Neuronal stem cell (in vitro differentiated cells): ENCODE data around the gene CDK5RAP3.
"Not testable (repeated sequence)": the region's sequence is repeated elsewhere in the genome, so short reads cannot be mapped to it uniquely, and the experiment has no call there.

ENCODE experiments used
- DNase-seq: peaks from one replicate; pipeline ENCODE4 v3.0.0-alpha.2; 2013; ENCODE audit warnings: low spot score
- H2AFZ ChIP-seq: one replicate; pipeline ENCODE4 v1.6.1; 2013; ENCODE audit warnings: mild to moderate bottlenecking, low read length, inconsistent platforms
- H2AK5ac ChIP-seq: 2 replicates; pipeline ENCODE4 v1.6.1; 2013; ENCODE audit warnings: low read depth, mild to moderate bottlenecking, inconsistent platforms, low read length, moderate library complexity, mixed read lengths
- H2BK120ac ChIP-seq: 2 replicates; pipeline ENCODE4 v1.6.1; 2013; ENCODE audit warnings: low read depth, mild to moderate bottlenecking, inconsistent platforms, low read length, moderate library complexity, mixed read lengths
- H2BK12ac ChIP-seq: one replicate; pipeline ENCODE4 v1.6.1; 2013; ENCODE audit warnings: low read length, inconsistent platforms
- H2BK15ac ChIP-seq: 2 replicates; pipeline ENCODE4 v1.6.1; 2013; ENCODE audit warnings: mild to moderate bottlenecking, low read length, inconsistent platforms, mixed read lengths
- H2BK5ac ChIP-seq: one replicate; pipeline ENCODE4 v1.6.1; 2013; ENCODE audit warnings: inconsistent platforms, mild to moderate bottlenecking, low read length, moderate library complexity
- H3K14ac ChIP-seq: one replicate; pipeline ENCODE4 v1.6.1; 2013; ENCODE audit warnings: low read length, inconsistent platforms
- H3K18ac ChIP-seq: 2 replicates; pipeline ENCODE4 v1.6.1; 2013; ENCODE audit warnings: low read length, inconsistent platforms
- H3K23ac ChIP-seq: 2 replicates; pipeline ENCODE4 v1.6.1; 2013; ENCODE audit warnings: low read depth, mild to moderate bottlenecking, mixed read lengths, low read length, inconsistent platforms; ENCODE audit not compliant: poor library complexity
- H3K27ac ChIP-seq: replicated peaks from 3 replicates; pipeline ENCODE4 v1.5.1; 2013; ENCODE audit warnings: low read length, inconsistent platforms
- H3K27me3 ChIP-seq, 3 experiments: 2 replicates each; pipeline ENCODE4 v1.6.1; 2013; ENCODE audit warnings: low read length in 3 of 3, mild to moderate bottlenecking in 2 of 3, inconsistent platforms in 1 of 3, low read depth in 1 of 3, mixed read lengths in 1 of 3, moderate library complexity in 1 of 3; ENCODE audit not compliant: control insufficient read depth in 3 of 3, insufficient read depth in 3 of 3
- H3K36me3 ChIP-seq, 2 donors: replicated peaks in 1 of 2; 2 replicates each; pipeline ENCODE4 v1.6.1; 2013; ENCODE audit warnings: low read length in 2 of 2; ENCODE audit not compliant: control insufficient read depth in 2 of 2, insufficient read depth in 2 of 2
- H3K4ac ChIP-seq: 2 replicates; pipeline ENCODE4 v1.6.1; 2013; ENCODE audit warnings: inconsistent platforms, mild to moderate bottlenecking, low read length, moderate library complexity
- H3K4me1 ChIP-seq, 2 donors: 1 replicate in 1 of 2; 2 replicates in 1 of 2; pipeline ENCODE4 v1.6.1; 2013; ENCODE audit warnings: low read length in 2 of 2, low read depth in 1 of 2; ENCODE audit not compliant: control insufficient read depth in 2 of 2, insufficient read depth in 1 of 2
- H3K4me2 ChIP-seq: one replicate; pipeline ENCODE4 v1.6.1; 2013; ENCODE audit warnings: mild to moderate bottlenecking, low read length, inconsistent platforms; ENCODE audit not compliant: insufficient read depth, poor library complexity, severe bottlenecking
- H3K4me3 ChIP-seq, 2 donors: 2 replicates each; pipeline ENCODE4 v1.5.1; 2013; ENCODE audit warnings: low read length in 2 of 2, mild to moderate bottlenecking in 2 of 2, inconsistent platforms in 1 of 2, moderate library complexity in 1 of 2
- H3K79me1 ChIP-seq: one replicate; pipeline ENCODE4 v1.6.1; 2013; ENCODE audit warnings: low read depth, mild to moderate bottlenecking, inconsistent platforms, low read length, moderate library complexity
- H3K9ac ChIP-seq: one replicate; pipeline ENCODE4 v1.6.1; 2013; ENCODE audit warnings: mild to moderate bottlenecking, low read depth, low read length, inconsistent platforms; ENCODE audit not compliant: poor library complexity
- H3K9me3 ChIP-seq, 2 donors: replicated peaks in 1 of 2; 2 replicates each; pipeline versions ENCODE3 to v1.6.1; 2013; ENCODE audit warnings: low read length in 2 of 2, mild to moderate bottlenecking in 2 of 2, inconsistent platforms in 1 of 2, low read depth in 1 of 2, mixed read lengths in 1 of 2, moderate library complexity in 1 of 2; ENCODE audit not compliant: control insufficient read depth in 2 of 2, insufficient read depth in 1 of 2
- H4K8ac ChIP-seq: one replicate; pipeline ENCODE4 v1.6.1; 2013; ENCODE audit warnings: low read depth, mild to moderate bottlenecking, inconsistent platforms, low read length, moderate library complexity
- H4K91ac ChIP-seq: one replicate; pipeline ENCODE4 v1.6.1; 2013; ENCODE audit warnings: low read length, low read depth, mild to moderate bottlenecking, inconsistent platforms; ENCODE audit not compliant: poor library complexity
- WGBS, 2 donors: extraction: QIAGEN DNeasy Blood & Tissue Kit; methylation state at CpG; one replicate each; pipeline ENCODE4 v1.1.7; 2013; ENCODE audit warnings: missing lambda C conversion rate in 2 of 2, mixed read lengths in 1 of 2; ENCODE audit not compliant: insufficient read length in 2 of 2, insufficient replicate concordance in 1 of 2; ENCODE audit errors: extremely low coverage in 2 of 2; 5-methylcytosine and 5-hydroxymethylcytosine counted together

The CDK5RAP3 gene

DNA sequence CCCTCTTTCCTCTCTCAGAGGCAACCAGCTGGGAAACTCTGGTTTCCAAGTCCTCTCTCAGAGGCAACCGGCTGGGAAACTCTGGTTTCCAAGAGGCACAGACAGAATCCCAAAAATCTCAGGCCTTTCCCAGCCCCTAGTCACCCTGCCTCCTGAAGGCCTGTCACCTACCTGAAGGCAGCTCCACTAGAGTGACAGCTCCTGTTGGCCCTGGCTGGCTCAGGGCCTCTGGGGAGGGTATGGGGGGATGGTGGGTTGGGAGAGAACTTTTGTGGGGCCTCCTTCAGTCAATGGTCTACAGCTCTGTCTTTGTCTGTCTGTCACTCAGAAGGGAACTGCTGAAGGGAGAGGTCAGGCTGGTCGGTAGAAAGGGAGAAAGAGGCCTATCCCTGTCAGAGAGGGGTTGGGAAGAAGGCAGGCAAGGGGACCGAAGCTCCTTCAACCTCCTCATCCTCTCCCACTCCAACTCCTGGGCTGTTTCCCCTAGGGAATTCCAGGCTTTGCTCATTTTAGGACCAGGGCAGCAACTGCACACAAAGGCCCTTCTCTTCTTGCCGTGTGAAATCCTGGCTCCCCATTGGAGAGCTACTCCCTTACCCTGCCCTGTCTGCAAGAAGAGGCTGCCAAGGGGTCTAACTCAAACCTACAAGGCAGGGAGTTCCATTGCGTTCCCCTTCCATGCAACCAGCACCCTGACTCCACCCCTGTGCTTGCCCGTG is 43.1 kb downstream of the CDK5RAP3 start:
- H4K8ac ChIP-seq: peak overlapping the region; percentile 83
- peak overlapping the region; percentile 98 for H2BK5ac ChIP-seq
- peaks cover 0 to 9% of the 10 kb centered on the region in 2 donors for H3K36me3 ChIP-seq
- H3K4me3 ChIP-seq: peak overlapping the region in 1 of 2 donors; percentile 64
- H3K4me2 ChIP-seq: no peak overlapping the region
- no peak for DNase-seq
- peak overlapping the region; percentile 94 for H3K18ac ChIP-seq
- peak overlapping the region; percentile 97 for H3K27ac ChIP-seq
- H3K79me1 ChIP-seq: no peaks in the 10 kb centered on the region
- H3K27me3 ChIP-seq: no peaks in the 10 kb centered on the region
- no peak overlapping the region for H3K14ac ChIP-seq
- no peak overlapping the region for H3K23ac ChIP-seq
- H3K9me3 ChIP-seq: no peaks in the 10 kb centered on the region
- H2BK12ac ChIP-seq: peak overlapping the region; percentile 64
- WGBS, 2 donors: no CpG with 5 or more reads among the region's 6 CpGs
- no peak overlapping the region for H2AFZ ChIP-seq
- peak overlapping the region; percentile 18 for H2BK120ac ChIP-seq
- H3K9ac ChIP-seq: no peak overlapping the region
- peak overlapping the region; percentile 41 for H2BK15ac ChIP-seq
- no peak overlapping the region for H3K4ac ChIP-seq
- peak overlapping the region; percentile 86 for H2AK5ac ChIP-seq
- H3K4me1 ChIP-seq: peaks cover 39 to 46% of the 10 kb centered on the region in 2 donors
- peak overlapping the region; percentile 18 for H4K91ac ChIP-seq

DNA sequence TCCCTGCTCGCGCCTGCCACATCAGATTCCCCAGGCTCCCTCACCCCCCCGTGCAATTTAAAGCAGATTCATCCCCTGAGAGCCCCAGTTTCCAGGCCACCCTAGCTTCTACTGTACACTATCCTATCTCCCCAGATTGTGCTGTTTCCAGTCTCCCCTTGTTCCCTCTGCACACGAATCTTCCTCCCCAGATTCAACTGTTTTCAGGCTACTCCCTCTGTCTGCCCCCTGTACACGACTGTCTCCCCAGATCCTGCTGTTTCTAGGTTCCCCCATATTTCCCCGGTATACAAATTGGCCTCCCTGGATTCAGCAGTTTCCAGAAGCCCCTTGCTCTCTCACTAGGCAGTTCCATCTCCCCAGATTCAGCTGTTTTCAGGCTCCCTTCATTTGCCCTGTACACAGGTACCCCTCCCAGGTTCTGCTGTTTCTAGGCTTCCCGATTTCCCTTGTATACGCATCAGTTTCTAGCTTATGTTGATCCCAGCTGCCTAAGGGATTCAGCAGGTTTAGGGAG is 43.7 kb downstream of the CDK5RAP3 start:
- H2BK15ac ChIP-seq: peak overlapping the region; percentile 41
- peak overlapping the region; percentile 64 for H2BK12ac ChIP-seq
- no peak overlapping the region for H3K23ac ChIP-seq
- peak overlapping the region; percentile 83 for H4K8ac ChIP-seq
- H3K4ac ChIP-seq: no peak overlapping the region
- no CpG with 5 or more reads among the region's 8 CpGs for WGBS, 2 donors
- H3K14ac ChIP-seq: no peak overlapping the region
- peak overlapping the region; percentile 97 for H3K27ac ChIP-seq
- peaks cover 39 to 46% of the 10 kb centered on the region in 2 donors for H3K4me1 ChIP-seq
- H2BK120ac ChIP-seq: peak overlapping the region; percentile 18
- no peaks in the 10 kb centered on the region for H3K9me3 ChIP-seq
- no peak overlapping the region for H3K9ac ChIP-seq
- H2BK5ac ChIP-seq: peak overlapping the region; percentile 98
- peak overlapping the region; percentile 86 for H2AK5ac ChIP-seq
- H3K79me1 ChIP-seq: no peaks in the 10 kb centered on the region
- peaks cover 0 to 9% of the 10 kb centered on the region in 2 donors for H3K36me3 ChIP-seq
- peak overlapping the region; percentile 0 for H2AFZ ChIP-seq
- no peak for DNase-seq
- peak overlapping the region in 1 of 2 donors; percentile 64 for H3K4me3 ChIP-seq
- no peaks in the 10 kb centered on the region for H3K27me3 ChIP-seq
- peak overlapping the region; percentile 18 for H4K91ac ChIP-seq
- peak overlapping the region; percentile 94 for H3K18ac ChIP-seq
- H3K4me2 ChIP-seq: no peak overlapping the region

DNA sequence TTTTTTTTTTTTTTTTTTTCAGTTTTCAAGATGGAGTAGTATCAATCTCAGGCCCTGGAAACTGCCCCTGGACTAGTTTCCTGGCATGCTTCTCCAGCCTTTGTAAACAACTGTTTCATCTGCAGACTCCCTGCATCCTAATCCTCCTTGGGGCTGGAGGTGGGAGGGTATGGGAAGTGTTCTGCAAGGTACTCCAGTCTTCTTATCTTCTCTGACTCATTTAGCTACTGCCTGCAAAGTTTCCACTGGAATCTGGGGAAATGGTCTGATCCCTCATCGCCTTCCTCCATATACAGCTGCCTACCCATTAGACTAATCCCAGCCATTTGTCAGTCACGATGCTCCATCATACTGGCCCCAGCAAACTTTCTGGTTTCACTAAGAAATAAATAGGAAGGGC is 45.2 kb downstream of the CDK5RAP3 start:
- Histone ChIP-seq H3K4me2 (no peak overlapping the region), H3K36me3 (no peaks in the 10 kb centered on the region), H3K79me1 (no peaks in the 10 kb centered on the region), H3K4ac (no peak overlapping the region), H3K4me1 (peaks cover 38 to 42% of the 10 kb centered on the region in 2 donors), H2AK5ac (no peak overlapping the region), H3K14ac (no peak overlapping the region), H3K27ac (peak overlapping the region; percentile 5), H3K4me3 (no peak overlapping the region), H3K23ac (no peak overlapping the region), H2BK5ac (no peak overlapping the region), H4K91ac (no peak overlapping the region), H3K9ac (no peak overlapping the region), H2AFZ (no peak overlapping the region), H3K27me3 (no peaks in the 10 kb centered on the region), H2BK15ac (no peak overlapping the region), H2BK120ac (no peak overlapping the region), H3K9me3 (no peaks in the 10 kb centered on the region), H3K18ac (no peak overlapping the region), H2BK12ac (no peak overlapping the region), H4K8ac (no peak overlapping the region)
- no peak for DNase-seq
- WGBS, 2 donors: no CpG with 5 or more reads among the region's 2 CpGs

DNA sequence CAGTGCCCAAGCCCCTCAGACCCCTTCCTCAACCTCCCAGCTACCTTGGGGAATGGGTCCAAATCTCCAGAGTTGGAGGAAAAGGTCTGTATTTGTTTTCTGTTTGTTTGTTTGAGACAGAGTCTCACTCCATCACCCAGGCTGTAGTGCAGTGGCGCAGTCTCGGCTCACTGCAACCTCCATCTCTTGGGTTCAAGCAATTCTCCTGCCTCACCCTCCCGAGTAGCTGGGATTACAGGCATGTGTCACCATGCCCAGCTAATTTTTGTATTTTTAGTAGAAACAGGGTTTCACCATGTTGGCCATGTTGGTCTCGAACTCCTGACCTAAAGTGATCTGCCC is 46.9 kb downstream of the CDK5RAP3 start:
- H3K4me2 ChIP-seq, DNase-seq, H4K8ac ChIP-seq, H3K14ac ChIP-seq, H2BK120ac ChIP-seq, H3K27me3 ChIP-seq, H3K27ac ChIP-seq, H3K23ac ChIP-seq, H3K36me3 ChIP-seq, H2BK15ac ChIP-seq, H3K79me1 ChIP-seq, H2AFZ ChIP-seq, H2BK12ac ChIP-seq, H3K4me3 ChIP-seq, H3K9ac ChIP-seq, H3K9me3 ChIP-seq, H3K18ac ChIP-seq, H3K4ac ChIP-seq, H2AK5ac ChIP-seq, H4K91ac ChIP-seq, H2BK5ac ChIP-seq: not testable (repeated sequence)
- WGBS, 2 donors: no CpG with 5 or more reads among the region's 4 CpGs
- peaks cover 30 to 35% of the 10 kb centered on the region in 2 donors for H3K4me1 ChIP-seq
